22Rv1 (cell line): ENCODE results near the gene OXT.

Experiments
- H3K27ac ChIP-seq: fragments of 450-650 bp; 2 replicates; pipeline ENCODE4 v1.5.1; 2017
- ZFX ChIP-seq: fragments of 450-650 bp; IDR thresholded peaks from 2 replicates; pipeline ENCODE4 v1.6.1; 2017; ENCODE audit warnings: antibody characterized with exemption, borderline replicate concordance
- TF ChIP-seq, protein P1 (sequence below): fragments of 450-650 bp; IDR thresholded peaks from 2 replicates; pipeline ENCODE4 v1.5.1; 2017; ENCODE audit warnings: mild to moderate bottlenecking

Gene OXT

DNA sequence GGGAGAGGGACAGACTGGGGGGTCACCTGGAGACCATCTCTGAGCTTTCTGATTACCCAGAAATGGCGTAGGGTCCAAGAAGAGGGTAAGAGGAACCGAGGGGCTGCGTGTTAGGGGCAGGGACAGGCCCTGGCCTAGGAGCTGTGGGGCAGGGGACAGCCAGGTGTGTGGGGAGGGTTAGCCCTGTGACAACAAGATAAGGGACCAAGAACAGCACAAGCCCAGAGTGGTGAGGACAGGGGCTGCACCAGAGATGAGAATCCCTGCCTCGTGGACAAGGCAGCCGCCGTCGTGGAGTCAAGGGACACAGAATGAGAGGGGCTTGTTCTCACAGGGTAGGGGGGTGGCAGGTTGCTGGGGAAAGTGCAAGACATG lies 13.6 kb downstream of the OXT start:
- H3K27ac ChIP-seq, result no peak overlapping the region
- TF ChIP-seq, protein P1, sequence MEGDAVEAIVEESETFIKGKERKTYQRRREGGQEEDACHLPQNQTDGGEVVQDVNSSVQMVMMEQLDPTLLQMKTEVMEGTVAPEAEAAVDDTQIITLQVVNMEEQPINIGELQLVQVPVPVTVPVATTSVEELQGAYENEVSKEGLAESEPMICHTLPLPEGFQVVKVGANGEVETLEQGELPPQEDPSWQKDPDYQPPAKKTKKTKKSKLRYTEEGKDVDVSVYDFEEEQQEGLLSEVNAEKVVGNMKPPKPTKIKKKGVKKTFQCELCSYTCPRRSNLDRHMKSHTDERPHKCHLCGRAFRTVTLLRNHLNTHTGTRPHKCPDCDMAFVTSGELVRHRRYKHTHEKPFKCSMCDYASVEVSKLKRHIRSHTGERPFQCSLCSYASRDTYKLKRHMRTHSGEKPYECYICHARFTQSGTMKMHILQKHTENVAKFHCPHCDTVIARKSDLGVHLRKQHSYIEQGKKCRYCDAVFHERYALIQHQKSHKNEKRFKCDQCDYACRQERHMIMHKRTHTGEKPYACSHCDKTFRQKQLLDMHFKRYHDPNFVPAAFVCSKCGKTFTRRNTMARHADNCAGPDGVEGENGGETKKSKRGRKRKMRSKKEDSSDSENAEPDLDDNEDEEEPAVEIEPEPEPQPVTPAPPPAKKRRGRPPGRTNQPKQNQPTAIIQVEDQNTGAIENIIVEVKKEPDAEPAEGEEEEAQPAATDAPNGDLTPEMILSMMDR, result no peak
- TF ChIP-seq ZFX, result no peak

DNA sequence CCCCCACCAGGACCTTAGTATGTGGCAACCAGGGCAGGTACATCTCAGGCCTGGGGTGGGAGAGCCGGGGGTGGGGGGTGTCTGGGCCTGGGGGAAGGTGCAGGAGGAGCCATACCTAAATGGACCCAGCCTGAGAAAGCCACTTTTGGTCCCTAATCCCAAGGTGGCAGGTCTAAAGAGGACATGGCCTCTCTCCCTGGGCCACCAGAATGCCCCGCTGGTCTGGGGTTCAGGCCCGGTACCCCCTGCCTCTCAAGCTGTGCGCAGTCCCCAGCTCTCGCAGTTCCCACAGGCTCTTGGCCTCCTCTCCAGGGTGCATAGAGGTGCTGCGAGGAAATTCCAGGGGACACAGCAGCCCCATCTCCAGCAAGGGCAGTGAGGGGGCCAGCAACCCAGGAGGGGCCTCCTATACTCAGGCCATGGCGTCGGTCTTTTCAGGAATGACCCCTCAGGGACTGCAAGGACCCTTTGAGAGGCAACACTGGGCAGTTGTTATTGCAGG lies 14.2 kb downstream of the OXT start:
- no peak overlapping the region for H3K27ac ChIP-seq
- TF ChIP-seq, protein P1, result no peak
- no peak for TF ChIP-seq ZFX

DNA sequence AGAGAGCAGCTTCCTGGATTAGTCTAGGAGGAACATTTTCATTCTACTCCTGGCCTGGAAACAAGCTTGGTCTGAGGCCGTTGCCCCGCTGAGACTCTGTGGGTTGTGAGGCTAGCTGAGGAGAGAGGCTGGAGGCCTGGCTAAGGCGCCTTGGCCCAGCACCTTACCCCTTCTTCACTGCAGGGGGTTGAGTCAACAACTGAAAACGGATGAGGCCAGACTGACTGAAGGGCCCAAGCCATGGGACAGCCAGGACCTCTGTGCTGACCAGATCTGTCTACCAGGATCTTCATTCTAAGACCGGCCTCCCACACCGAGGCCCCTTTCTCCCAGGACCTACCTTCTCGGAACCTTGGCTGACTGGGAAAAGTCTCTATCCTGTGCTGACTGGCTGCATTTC lies 16.6 kb downstream of the OXT start:
- TF ChIP-seq, protein P1, result no peak
- no peak for TF ChIP-seq ZFX
- H3K27ac ChIP-seq, result no peak overlapping the region

DNA sequence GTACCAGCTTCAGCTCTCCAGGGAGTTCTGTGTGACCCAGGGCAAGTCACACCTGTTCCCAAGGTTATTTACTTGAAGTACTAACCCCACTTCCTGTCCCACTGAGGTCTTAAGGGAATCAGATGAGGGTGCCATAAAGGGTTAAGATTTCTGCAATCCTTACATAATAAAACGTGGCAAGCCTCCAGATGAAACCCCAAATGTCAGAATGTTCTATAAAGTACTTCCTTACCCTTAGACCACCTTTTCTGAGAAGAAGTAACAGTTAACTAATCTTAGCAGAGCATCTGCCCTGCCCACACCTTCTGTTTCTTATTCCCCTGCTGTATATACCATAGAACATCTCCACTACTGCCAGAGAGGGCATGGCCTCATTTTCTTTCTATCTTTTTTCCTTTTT lies 19.1 kb downstream of the OXT start:
- no peak overlapping the region for H3K27ac ChIP-seq
- TF ChIP-seq ZFX, result no peak
- TF ChIP-seq, protein P1, result no peak

DNA sequence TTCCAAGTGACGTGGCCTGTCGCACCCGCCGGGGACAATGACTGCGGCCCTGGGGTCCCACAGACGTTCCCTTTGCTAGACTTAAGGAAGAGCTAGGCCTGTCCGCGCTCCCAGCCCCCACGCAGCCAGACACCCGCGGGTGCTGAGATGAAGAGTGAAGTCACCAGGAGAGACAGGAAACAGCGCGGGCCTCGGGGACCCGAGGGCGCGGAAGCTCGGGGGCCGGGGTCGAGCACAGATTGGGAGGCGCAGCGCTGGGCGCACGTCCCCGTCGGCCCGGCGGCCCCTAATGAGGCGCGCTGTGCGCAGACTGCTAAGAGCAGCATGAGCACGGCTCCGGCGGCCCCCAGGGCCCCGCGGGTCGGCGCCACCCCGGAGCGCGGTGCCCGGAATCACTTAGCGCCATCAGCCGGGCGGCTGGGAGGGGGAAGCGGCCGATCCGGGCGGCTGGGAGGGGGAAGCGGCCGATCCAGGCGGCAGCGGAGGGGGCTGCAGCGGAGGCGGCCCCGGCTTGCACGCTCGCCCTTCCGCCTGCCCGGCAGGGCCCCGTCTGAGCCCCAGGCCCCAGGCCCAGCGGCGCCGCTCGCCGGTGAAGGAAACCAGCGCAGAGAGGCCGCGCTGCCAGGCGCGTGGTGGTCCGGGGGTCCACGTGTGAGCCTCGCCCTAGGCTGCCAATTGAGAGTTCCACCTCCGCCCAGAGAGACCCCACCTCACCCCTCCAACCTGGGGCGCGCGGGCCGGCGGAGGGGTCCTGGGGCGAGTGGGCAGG lies 21.4 kb downstream of the OXT start:
- H3K27ac ChIP-seq, result no peak overlapping the region
- no peak for TF ChIP-seq ZFX
- TF ChIP-seq, protein P1, result no peak

DNA sequence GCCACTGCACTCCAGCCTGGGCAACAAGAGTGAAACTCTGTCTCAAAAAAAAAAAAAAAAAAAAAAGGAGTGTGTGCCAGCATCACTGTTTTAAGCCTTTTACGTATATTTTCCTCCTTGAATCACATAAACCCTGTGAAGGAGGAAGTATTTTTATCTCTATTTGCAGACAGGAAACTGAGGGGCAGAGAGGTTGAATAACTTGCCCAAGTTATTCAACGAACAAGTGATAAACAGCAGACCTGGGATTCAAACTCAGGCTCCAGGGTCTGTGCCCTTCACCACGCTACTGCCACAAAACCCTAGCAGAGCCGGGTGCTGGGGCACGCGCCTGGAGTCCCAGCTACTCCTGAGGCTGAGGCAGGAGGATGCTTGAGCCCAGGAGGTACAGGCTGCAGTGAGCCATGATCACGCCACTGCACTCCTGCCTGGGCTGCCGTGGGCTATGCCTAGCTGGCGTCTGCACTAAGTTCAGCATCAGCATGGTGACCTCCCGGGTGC lies 22.5 kb downstream of the OXT start:
- TF ChIP-seq ZFX, result no peak
- TF ChIP-seq, protein P1, result no peak
- no peak overlapping the region for H3K27ac ChIP-seq
